ENCODE results near the gene SLC30A5. TPM values are rescaled to one million over a fixed set of nuclear protein-coding genes. Genes with fewer than 3 reads are reported as not detected.

The SLC30A5 gene
- total RNA-seq, 4 donors from 2014 or later: 42.2 to 75.0 (median 48.0) TPM

DNA sequence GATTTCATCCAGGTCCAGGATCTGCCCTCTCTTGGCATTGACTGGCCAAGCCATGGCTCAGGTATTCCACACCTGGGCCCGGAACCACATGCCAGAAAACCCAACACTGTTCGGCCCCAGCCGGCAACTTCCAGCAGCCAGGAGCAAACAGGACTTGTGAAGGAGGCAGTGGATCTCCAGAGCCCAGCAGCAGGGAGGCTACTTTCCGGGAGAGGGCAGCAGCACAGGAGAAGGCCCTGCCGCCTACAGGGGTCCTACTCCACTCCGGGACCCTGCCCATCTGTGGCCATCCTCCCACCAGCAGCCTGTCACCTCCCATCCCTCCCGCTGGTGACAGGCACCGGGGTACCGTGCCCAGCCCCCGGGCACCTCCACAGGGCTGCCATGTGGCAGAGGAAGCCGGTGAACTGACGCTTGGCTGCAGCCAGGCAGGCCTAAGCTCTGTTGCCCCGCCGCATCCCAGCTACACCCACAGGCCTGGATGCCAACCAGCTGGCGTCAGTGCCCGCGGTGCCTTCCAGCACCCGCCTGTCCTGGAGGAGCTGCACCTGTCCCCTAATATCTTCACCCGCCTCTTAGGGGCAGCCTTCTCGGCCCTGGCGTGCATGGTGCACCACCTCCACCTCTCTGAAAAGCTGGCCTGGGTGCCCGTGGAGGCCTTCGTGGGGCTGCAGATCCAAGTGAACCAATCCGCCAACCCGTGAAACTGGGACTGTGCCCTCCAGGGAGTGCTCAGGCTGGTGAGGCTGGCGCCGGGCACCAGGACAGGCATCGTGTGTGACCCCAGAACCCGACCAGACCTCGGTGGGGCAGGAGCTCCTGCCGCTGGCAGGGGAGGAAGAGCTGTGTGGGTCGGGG, 18.9 kb upstream of the SLC30A5 start:
- TF ChIP-seq, protein P1, sequence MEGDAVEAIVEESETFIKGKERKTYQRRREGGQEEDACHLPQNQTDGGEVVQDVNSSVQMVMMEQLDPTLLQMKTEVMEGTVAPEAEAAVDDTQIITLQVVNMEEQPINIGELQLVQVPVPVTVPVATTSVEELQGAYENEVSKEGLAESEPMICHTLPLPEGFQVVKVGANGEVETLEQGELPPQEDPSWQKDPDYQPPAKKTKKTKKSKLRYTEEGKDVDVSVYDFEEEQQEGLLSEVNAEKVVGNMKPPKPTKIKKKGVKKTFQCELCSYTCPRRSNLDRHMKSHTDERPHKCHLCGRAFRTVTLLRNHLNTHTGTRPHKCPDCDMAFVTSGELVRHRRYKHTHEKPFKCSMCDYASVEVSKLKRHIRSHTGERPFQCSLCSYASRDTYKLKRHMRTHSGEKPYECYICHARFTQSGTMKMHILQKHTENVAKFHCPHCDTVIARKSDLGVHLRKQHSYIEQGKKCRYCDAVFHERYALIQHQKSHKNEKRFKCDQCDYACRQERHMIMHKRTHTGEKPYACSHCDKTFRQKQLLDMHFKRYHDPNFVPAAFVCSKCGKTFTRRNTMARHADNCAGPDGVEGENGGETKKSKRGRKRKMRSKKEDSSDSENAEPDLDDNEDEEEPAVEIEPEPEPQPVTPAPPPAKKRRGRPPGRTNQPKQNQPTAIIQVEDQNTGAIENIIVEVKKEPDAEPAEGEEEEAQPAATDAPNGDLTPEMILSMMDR (IDR thresholded peaks at IDR 0.05; ENCODE audit: low read depth): no peak

DNA sequence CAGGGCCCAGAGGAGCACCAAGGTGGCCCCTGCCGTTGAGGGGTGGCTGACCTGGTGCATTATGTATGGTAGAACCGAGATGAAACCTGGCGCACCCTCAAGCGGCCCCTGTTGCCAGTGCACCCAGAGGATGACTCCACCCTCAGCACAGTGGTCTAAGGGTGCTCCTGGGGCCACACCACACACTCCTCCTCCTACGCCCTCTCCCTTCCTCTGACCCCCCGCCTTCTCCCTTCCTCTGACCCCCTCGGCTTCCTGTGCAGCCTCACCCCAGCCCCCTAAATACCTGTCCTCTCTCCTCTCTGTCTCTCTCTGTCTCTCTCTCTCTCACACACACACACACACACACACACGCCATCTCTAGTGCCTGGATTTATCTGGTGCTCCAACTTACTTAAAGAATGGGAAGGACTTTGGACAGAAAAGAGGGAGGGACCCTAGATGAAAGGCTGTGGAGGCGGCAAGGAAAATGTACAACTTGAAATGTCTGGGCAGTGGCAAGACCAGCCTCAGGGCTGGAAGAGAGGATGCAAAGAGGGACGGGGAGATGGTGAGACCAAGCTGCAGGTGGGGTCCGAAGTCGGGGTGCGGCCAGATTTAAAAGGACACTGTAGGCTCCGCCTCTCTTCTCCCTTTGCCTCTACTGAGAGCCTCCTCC, 18.2 kb upstream of the SLC30A5 start:
- TF ChIP-seq, protein P1 (IDR thresholded peaks at IDR 0.05; ENCODE audit: low read depth): no peak

DNA sequence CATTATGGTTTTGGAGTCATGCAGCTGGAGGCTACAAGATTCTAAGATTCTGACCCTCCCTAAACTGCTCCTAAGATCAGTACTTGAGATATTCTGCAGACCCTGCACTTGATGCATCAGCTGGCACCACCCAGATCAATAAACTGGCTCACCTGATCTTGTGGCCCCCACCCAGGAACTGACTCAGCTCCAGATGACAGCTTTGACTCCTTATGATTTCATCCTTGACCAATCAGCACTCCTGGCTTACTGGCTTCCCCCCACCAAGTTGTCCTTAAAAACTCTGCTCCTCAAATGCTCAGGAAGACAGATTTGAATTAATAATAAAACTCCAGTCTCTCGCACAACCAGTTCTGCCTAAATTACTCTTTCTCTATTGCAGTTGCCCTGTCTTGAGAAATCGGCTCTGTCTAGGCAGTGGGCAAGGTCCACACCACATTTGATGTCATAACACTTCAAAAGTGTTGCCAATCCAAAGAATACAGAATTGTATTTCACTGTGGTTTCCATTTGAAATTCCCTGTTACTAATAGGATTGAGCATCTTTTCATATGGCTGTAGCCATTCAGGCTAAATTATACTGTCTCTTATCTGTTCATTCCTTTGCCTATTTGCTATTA, 14.8 kb upstream of the SLC30A5 start:
- TF ChIP-seq, protein P1 (IDR thresholded peaks at IDR 0.05; ENCODE audit: low read depth): no peak

DNA sequence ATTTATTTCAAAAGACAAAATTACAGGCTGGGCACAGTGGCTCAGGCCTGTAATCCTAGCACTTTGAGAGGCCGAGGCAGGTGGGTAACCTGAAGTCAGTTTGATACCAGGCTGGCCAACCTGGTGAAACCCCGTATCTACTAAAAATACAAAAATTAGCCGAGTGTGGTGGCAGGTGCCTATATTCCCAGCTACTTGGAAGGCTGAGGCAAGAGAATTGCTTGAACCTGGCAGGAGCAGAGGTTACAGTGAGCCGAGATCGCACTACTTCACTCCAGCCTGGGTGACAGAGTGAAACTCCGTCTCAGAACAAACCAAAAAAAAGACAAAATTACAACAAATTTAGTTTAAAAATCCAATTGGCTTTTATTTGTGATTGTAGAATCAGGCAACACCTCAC, 14.3 kb upstream of the SLC30A5 start:
- TF ChIP-seq, protein P1 (IDR thresholded peaks at IDR 0.05; ENCODE audit: low read depth): no peak

DNA sequence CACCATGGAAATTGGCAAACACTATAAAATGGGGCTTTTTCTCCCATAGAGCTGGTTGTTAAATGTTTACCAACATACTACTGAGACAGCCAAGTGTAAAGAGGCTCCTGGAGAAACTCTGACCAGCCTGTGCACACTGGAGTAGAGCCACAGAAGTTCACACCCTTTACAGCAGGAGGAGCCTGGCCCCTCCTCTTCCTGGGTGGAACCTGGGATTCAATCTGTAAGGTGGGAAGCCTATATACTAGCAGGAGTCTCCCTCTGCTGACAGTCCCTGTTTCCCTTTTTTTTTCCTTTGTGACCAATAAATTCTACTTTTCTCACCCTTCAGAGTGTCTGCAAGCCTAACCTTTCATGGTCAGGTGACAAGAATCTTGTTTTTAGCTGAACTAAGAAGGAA, 10.4 kb upstream of the SLC30A5 start:
- TF ChIP-seq, protein P1 (IDR thresholded peaks at IDR 0.05; ENCODE audit: low read depth): no peak

DNA sequence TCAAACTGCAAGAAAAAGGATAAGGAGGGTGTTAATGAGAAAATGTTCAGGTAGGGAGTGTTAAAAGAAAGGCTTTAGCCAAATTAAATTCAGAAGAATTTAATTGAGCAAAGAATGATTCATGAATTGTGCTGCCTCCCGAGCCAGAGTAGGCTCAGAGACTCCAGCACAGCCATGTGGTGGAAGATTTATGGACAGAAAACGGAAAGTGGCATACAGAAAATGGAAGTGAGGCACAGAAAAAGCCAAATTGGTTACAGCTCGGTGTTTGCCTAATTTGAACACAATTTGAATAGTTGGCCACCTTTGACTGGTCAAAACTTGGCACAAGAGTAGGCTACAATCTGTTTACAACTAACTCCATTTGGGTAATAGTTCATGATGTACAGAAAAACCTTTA, 9.6 kb upstream of the SLC30A5 start:
- TF ChIP-seq, protein P1 (IDR thresholded peaks at IDR 0.05; ENCODE audit: low read depth): no peak

DNA sequence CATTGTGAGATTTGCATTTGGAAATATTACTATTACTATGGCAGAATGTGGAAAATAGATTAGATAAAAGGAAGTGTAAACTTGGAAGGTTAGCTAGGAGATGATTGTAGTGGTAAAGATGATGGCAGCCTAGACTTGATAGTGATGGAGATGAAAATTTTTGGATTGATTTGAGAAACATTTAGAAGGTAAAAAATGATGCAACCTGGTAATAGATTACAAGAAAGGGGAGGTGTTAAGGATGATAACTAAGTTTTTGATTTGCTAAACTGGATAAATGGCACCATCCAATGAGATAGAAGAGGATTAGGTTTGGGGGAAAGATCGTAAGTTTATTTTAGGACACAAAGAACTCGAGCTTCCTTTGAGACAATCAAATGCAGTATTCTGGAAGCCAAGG, 8.9 kb upstream of the SLC30A5 start:
- TF ChIP-seq, protein P1 (IDR thresholded peaks at IDR 0.05; ENCODE audit: low read depth): no peak
